OCI-LY7 (cell line): ENCODE measurements around the gene PKIB. TPM values are rescaled to one million over a fixed set of nuclear protein-coding genes. Genes with fewer than 3 reads are reported as not detected.

Experiments
- BruUV-seq: library from RNA; stranded (reverse); fragments of 400-500 nt; replicated peaks from 2 replicates; lab custom pipeline; 2021; lab: Mats Ljungman, UMichigan
- CTCF ChIA-PET: fragments of 300-600 bp; sonication (Branson Sonifier 250); formaldehyde crosslinking; loops from one replicate; lab custom pipeline; 2022; ENCODE audit warnings: antibody characterized with exemption; ENCODE audit not compliant: unreplicated experiment; lab: Charles Lee
- POLR2A ChIA-PET: fragments of 300-600 bp; sonication (Branson Sonifier 250); formaldehyde crosslinking; loops from one replicate; lab custom pipeline; 2022; ENCODE audit warnings: antibody characterized with exemption; lab: Charles Lee
- DNase-seq: peaks from one replicate; pipeline ENCODE4 v3.0.0-alpha.2; 2015; ENCODE audit warnings: low spot score
- H2AFZ ChIP-seq: fragments of 200-600 bp; sonication (generic), shearing (Covaris generic); 2 replicates; pipeline ENCODE4 v1.6.1; 2014; ENCODE audit warnings: mild to moderate bottlenecking, antibody characterized with exemption, low read length, moderate library complexity
- H3K27ac ChIP-seq: fragments of 200-600 bp; sonication (generic); 2 replicates; pipeline ENCODE4 v1.5.1; 2014; ENCODE audit warnings: mixed run types, low read depth, mild to moderate bottlenecking, moderate library complexity, low read length, inconsistent platforms; ENCODE audit not compliant: poor library complexity, severe bottlenecking
- H3K36me3 ChIP-seq: fragments of 200-600 bp; sonication (generic); 2 replicates; pipeline ENCODE4 v1.6.1; 2014; ENCODE audit warnings: mild to moderate bottlenecking, antibody characterized with exemption, low read length, moderate library complexity, mixed read lengths; ENCODE audit not compliant: insufficient read depth
- H3K4me1 ChIP-seq: fragments of 200-600 bp; sonication (generic); 2 replicates; pipeline ENCODE4 v1.5.1; 2014; ENCODE audit warnings: mild to moderate bottlenecking, low read length; ENCODE audit not compliant: insufficient read depth, poor library complexity, severe bottlenecking
- H3K4me2 ChIP-seq: fragments of 200-600 bp; sonication (generic); 2 replicates; pipeline ENCODE4 v1.6.1; 2014; ENCODE audit warnings: mild to moderate bottlenecking, low read length
- H3K4me3 ChIP-seq: fragments of 200-600 bp; sonication (generic); 2 replicates; pipeline ENCODE4 v1.5.1; 2014; ENCODE audit warnings: mild to moderate bottlenecking, low read depth, low read length; ENCODE audit not compliant: poor library complexity, severe bottlenecking
- H3K79me2 ChIP-seq: fragments of 200-600 bp; sonication (generic); 2 replicates; pipeline ENCODE4 v1.6.1; 2016; ENCODE audit warnings: low read depth, mild to moderate bottlenecking, low read length, moderate library complexity, mixed read lengths; ENCODE audit not compliant: insufficient read depth
- H3K9me2 ChIP-seq: fragments of 200-600 bp; sonication (generic); 2 replicates; pipeline ENCODE4 v1.6.1; 2016; ENCODE audit warnings: mild to moderate bottlenecking, low read length, mixed read lengths; ENCODE audit not compliant: insufficient read depth
- H3K9me3 ChIP-seq: fragments of 200-600 bp; sonication (generic); 2 replicates; pipeline ENCODE4 v1.6.1; 2014; ENCODE audit warnings: mild to moderate bottlenecking, mixed run types, low read length, mixed read lengths
- H4K20me1 ChIP-seq: fragments of 200-600 bp; sonication (generic); 2 replicates; pipeline ENCODE4 v1.6.1; 2014; ENCODE audit warnings: mild to moderate bottlenecking, antibody characterized with exemption, low read length, moderate library complexity, mixed read lengths; ENCODE audit not compliant: insufficient read depth
- CTCF ChIP-seq: fragments of 200-600 bp; sonication (generic); conservative IDR thresholded peaks from 2 replicates; pipeline ENCODE4 v1.5.1; 2014; ENCODE audit warnings: mild to moderate bottlenecking, antibody characterized with exemption, low read length, moderate library complexity, mixed read lengths
- EZH2phosphoT487 ChIP-seq: fragments of 200-600 bp; sonication (generic); IDR thresholded peaks from 2 replicates; pipeline ENCODE4 v1.6.1; 2018; ENCODE audit warnings: low read depth, borderline replicate concordance, mild to moderate bottlenecking, mixed run types, antibody characterized with exemption, low read length, moderate library complexity, mixed read lengths
- intact Hi-C: fragments of 100-400 bp; cut with micrococcal nuclease; formaldehyde crosslinking; loops from one replicate; pipeline ENCODE4 v1.10.0; 2022; ENCODE audit not compliant: unreplicated experiment
- total RNA-seq, 2 experiments: library from RNA; depleted of rRNA in 1 of 2; stranded (reverse); fragments of >200 nt in 1 of 2; shearing (Covaris generic) in 1 of 2; gene quantifications; 2 replicates each; pipeline ENCODE4 v1.2.3, GENCODE V29; 2014 to 2022

PKIB gene
- total RNA-seq, 2 experiments from 2014 or later, result 0.46 TPM; not detected in 1

- no TSS peak for BruUV-seq
- POLR2A ChIA-PET, result no interaction called here
- TF ChIP-seq CTCF (no peak), EZH2phosphoT487 (no peak)
Observed at GRCh38 chr6:122651604-122652003, 41.4 kb downstream of the PKIB start.

GRCh38 chr6:122652431-122652830 lies 42.2 kb downstream of the PKIB start:
- no TSS peak for BruUV-seq
- H3K4me3 ChIP-seq, result no peak overlapping the region
- POLR2A ChIA-PET, result no interaction called here
- H3K9me3 ChIP-seq, result no peaks in the 10 kb centered on the region
- DNase-seq, result no peak
- no peak overlapping the region for H3K4me2 ChIP-seq
- H3K9me2 ChIP-seq, result no peaks in the 10 kb centered on the region
- no peak overlapping the region for H3K27ac ChIP-seq
- no peak overlapping the region for H2AFZ ChIP-seq
- CTCF ChIA-PET, result no interaction called here
- H3K4me1 ChIP-seq, result no peaks in the 10 kb centered on the region
- H4K20me1 ChIP-seq, result no peaks in the 10 kb centered on the region
- no peaks in the 10 kb centered on the region for H3K36me3 ChIP-seq
- intact Hi-C loops, result no loop called here
- no peaks in the 10 kb centered on the region for H3K79me2 ChIP-seq
- TF ChIP-seq EZH2phosphoT487 (no peak), CTCF (no peak)

More at GRCh38 chr6:122651604-122652003, 41.4 kb downstream of the PKIB start:
- DNase-seq, result no peak
- no peak overlapping the region for H2AFZ ChIP-seq
- H3K9me3 ChIP-seq, result no peaks in the 10 kb centered on the region
- no peaks in the 10 kb centered on the region for H3K9me2 ChIP-seq
- H3K4me1 ChIP-seq, result no peaks in the 10 kb centered on the region
- CTCF ChIA-PET, result no interaction called here
- no peaks in the 10 kb centered on the region for H3K79me2 ChIP-seq
- H3K27ac ChIP-seq, result no peak overlapping the region
- intact Hi-C loops, result no loop called here
- no peaks in the 10 kb centered on the region for H3K36me3 ChIP-seq
- no peak overlapping the region for H3K4me2 ChIP-seq
- no peak overlapping the region for H3K4me3 ChIP-seq
- H4K20me1 ChIP-seq, result no peaks in the 10 kb centered on the region

- Histone ChIP-seq H2AFZ (no peak overlapping the region), H3K36me3 (no peaks in the 10 kb centered on the region), H3K9me2 (no peaks in the 10 kb centered on the region), H3K9me3 (no peaks in the 10 kb centered on the region), H3K27ac (no peak overlapping the region), H3K4me2 (no peak overlapping the region), H3K4me3 (no peak overlapping the region), H3K4me1 (no peaks in the 10 kb centered on the region), H3K79me2 (no peaks in the 10 kb centered on the region), H4K20me1 (no peaks in the 10 kb centered on the region)
- no peak for DNase-seq
- BruUV-seq, result no TSS peak
- POLR2A ChIA-PET, result no interaction called here
- CTCF ChIA-PET, result no interaction called here
- no peak for TF ChIP-seq EZH2phosphoT487
- no peak for TF ChIP-seq CTCF
- intact Hi-C loops, result no loop called here
Observed at GRCh38 chr6:122653094-122653493, 42.9 kb downstream of the PKIB start.
